DOHH2 (cell line): Measurements from ENCODE around the gene AOC1.
A peak's percentile ranks its signal among the peaks of the same experiment; 100 is the strongest.

Source experiments
- H3F3A ChIP-seq: fragments of 200-600 bp; sonication (generic), shearing (Covaris generic); 2 replicates; pipeline ENCODE4 v1.6.0; 2016; ENCODE audit warnings: antibody characterized with exemption, mild to moderate bottlenecking; ENCODE audit not compliant: control insufficient read depth, insufficient read depth
- H3K27ac ChIP-seq: fragments of 200-600 bp; sonication (generic); 2 replicates; pipeline ENCODE4 v1.5.1; 2014; ENCODE audit warnings: low read depth, mild to moderate bottlenecking, low read length, moderate library complexity
- H3K27me3 ChIP-seq: fragments of 200-600 bp; sonication (generic); 2 replicates; pipeline ENCODE4 v1.6.1; 2014; ENCODE audit warnings: mild to moderate bottlenecking, low read length, mixed read lengths; ENCODE audit not compliant: control insufficient read depth
- H3K36me3 ChIP-seq: fragments of 200-600 bp; sonication (generic); 2 replicates; pipeline ENCODE4 v1.6.1; 2014; ENCODE audit warnings: mild to moderate bottlenecking, low read length, moderate library complexity, mixed read lengths; ENCODE audit not compliant: control insufficient read depth
- H3K4me1 ChIP-seq: fragments of 200-600 bp; sonication (generic); 2 replicates; pipeline ENCODE4 v1.6.1; 2014; ENCODE audit warnings: mild to moderate bottlenecking, low read length, mixed read lengths; ENCODE audit not compliant: control insufficient read depth
- H3K4me2 ChIP-seq: fragments of 200-600 bp; sonication (generic); 2 replicates; pipeline ENCODE4 v1.6.0; 2014; ENCODE audit warnings: mild to moderate bottlenecking, low read length, moderate library complexity
- H3K4me3 ChIP-seq: fragments of 200-600 bp; sonication (generic); 2 replicates; pipeline ENCODE4 v1.5.1; 2014; ENCODE audit warnings: mild to moderate bottlenecking, low read length, mixed read lengths
- H3K79me2 ChIP-seq: fragments of 200-600 bp; sonication (generic); 2 replicates; pipeline ENCODE4 v1.6.1; 2014; ENCODE audit warnings: mild to moderate bottlenecking, low read length, mixed read lengths; ENCODE audit not compliant: control insufficient read depth
- H3K9me2 ChIP-seq: fragments of 200-600 bp; sonication (generic); replicated peaks from 2 replicates; pipeline ENCODE4 v1.6.1; 2014; ENCODE audit warnings: mild to moderate bottlenecking, low read length, mixed read lengths; ENCODE audit not compliant: control insufficient read depth
- H3K9me3 ChIP-seq: fragments of 200-600 bp; sonication (generic); 2 replicates; pipeline ENCODE4 v1.6.1; 2014; ENCODE audit warnings: antibody characterized with exemption, low read length, mixed read lengths; ENCODE audit not compliant: control insufficient read depth, insufficient read depth
- H4K20me1 ChIP-seq: fragments of 200-600 bp; sonication (generic); 2 replicates; pipeline ENCODE4 v1.6.0; 2014; ENCODE audit warnings: low read depth, mild to moderate bottlenecking, antibody characterized with exemption, low read length, moderate library complexity; ENCODE audit not compliant: control insufficient read depth, insufficient read depth
- EZH2phosphoT487 ChIP-seq: fragments of 200-600 bp; sonication (generic); IDR thresholded peaks from 2 replicates; pipeline ENCODE4 v1.6.1; 2017; ENCODE audit warnings: borderline replicate concordance, mild to moderate bottlenecking, antibody characterized with exemption, low read length, moderate library complexity, mixed read lengths
- TF ChIP-seq, protein P1 (sequence below): fragments of 200-600 bp; sonication (generic); IDR thresholded peaks from one replicate; pipeline ENCODE4 v1.5.1; 2014; ENCODE audit warnings: antibody characterized with exemption, mild to moderate bottlenecking, low read depth, low read length; ENCODE audit not compliant: poor library complexity, severe bottlenecking

The AOC1 gene

GRCh38 chr7:150826061-150826849 lies 26.1 kb upstream of the AOC1 start:
- H3F3A ChIP-seq = no peaks in the 10 kb centered on the region
- H3K4me1 ChIP-seq = no peaks in the 10 kb centered on the region
- H4K20me1 ChIP-seq = no peaks in the 10 kb centered on the region
- H3K27ac ChIP-seq = no peak overlapping the region
- H3K36me3 ChIP-seq = no peaks in the 10 kb centered on the region
- H3K27me3 ChIP-seq = peaks cover 16% of the 10 kb centered on the region; the same call in 1 of the 2 replicates
- H3K9me3 ChIP-seq = no peaks in the 10 kb centered on the region
- no peaks in the 10 kb centered on the region for H3K79me2 ChIP-seq
- TF ChIP-seq EZH2phosphoT487 = no peak
- TF ChIP-seq, protein P1, sequence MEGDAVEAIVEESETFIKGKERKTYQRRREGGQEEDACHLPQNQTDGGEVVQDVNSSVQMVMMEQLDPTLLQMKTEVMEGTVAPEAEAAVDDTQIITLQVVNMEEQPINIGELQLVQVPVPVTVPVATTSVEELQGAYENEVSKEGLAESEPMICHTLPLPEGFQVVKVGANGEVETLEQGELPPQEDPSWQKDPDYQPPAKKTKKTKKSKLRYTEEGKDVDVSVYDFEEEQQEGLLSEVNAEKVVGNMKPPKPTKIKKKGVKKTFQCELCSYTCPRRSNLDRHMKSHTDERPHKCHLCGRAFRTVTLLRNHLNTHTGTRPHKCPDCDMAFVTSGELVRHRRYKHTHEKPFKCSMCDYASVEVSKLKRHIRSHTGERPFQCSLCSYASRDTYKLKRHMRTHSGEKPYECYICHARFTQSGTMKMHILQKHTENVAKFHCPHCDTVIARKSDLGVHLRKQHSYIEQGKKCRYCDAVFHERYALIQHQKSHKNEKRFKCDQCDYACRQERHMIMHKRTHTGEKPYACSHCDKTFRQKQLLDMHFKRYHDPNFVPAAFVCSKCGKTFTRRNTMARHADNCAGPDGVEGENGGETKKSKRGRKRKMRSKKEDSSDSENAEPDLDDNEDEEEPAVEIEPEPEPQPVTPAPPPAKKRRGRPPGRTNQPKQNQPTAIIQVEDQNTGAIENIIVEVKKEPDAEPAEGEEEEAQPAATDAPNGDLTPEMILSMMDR = no peak
- H3K4me3 ChIP-seq = no peak overlapping the region
- H3K4me2 ChIP-seq = no peak overlapping the region
- no peaks in the 10 kb centered on the region for H3K9me2 ChIP-seq

- TF ChIP-seq EZH2phosphoT487 = no peak
- TF ChIP-seq, protein P1 = peak; percentile 34
- peaks cover 16% of the 10 kb centered on the region; the same call in 1 of the 2 replicates for H3K27me3 ChIP-seq
- no peaks in the 10 kb centered on the region for H3K79me2 ChIP-seq
Observed at GRCh38 chr7:150828384-150828783, 23.9 kb upstream of the AOC1 start.

GRCh38 chr7:150829426-150829825 lies 22.9 kb upstream of the AOC1 start:
- no peaks in the 10 kb centered on the region for H3K36me3 ChIP-seq
- no peaks in the 10 kb centered on the region for H3K9me2 ChIP-seq
- no peaks in the 10 kb centered on the region for H3K4me1 ChIP-seq
- H3K27ac ChIP-seq = no peak overlapping the region
- H3K79me2 ChIP-seq = no peaks in the 10 kb centered on the region
- no peak overlapping the region for H3K4me3 ChIP-seq
- no peaks in the 10 kb centered on the region for H3K9me3 ChIP-seq
- peaks cover 16% of the 10 kb centered on the region; the same call in 1 of the 2 replicates for H3K27me3 ChIP-seq
- no peak for TF ChIP-seq EZH2phosphoT487
- TF ChIP-seq, protein P1 = no peak
- no peaks in the 10 kb centered on the region for H3F3A ChIP-seq
- H3K4me2 ChIP-seq = no peak overlapping the region
- no peaks in the 10 kb centered on the region for H4K20me1 ChIP-seq

More at GRCh38 chr7:150828384-150828783, 23.9 kb upstream of the AOC1 start:
- H3F3A ChIP-seq = no peaks in the 10 kb centered on the region
- no peak overlapping the region for H3K27ac ChIP-seq
- no peaks in the 10 kb centered on the region for H3K36me3 ChIP-seq
- no peaks in the 10 kb centered on the region for H3K9me2 ChIP-seq
- H3K4me2 ChIP-seq = no peak overlapping the region
- H3K4me3 ChIP-seq = no peak overlapping the region
- H4K20me1 ChIP-seq = no peaks in the 10 kb centered on the region
- H3K4me1 ChIP-seq = no peaks in the 10 kb centered on the region
- no peaks in the 10 kb centered on the region for H3K9me3 ChIP-seq
